BJ (cell line): ENCODE results near the gene THSD7A. TPM values are rescaled to one million over a fixed set of nuclear protein-coding genes. Genes with fewer than 3 reads are reported as not detected.

Source experiments
- CTCF ChIA-PET: fragments of 350-600 bp; formaldehyde crosslinking; extraction: SDS; loops from one replicate; lab custom pipeline; 2021; ENCODE audit warnings: antibody characterized with exemption, inconsistent platforms; lab: Yijun Ruan, JAX
- POLR2A ChIA-PET: fragments of 300-600 bp; sonication (Branson Sonifier 250); formaldehyde crosslinking; extraction: SDS; loops from one replicate; lab custom pipeline; 2021; ENCODE audit warnings: antibody characterized with exemption; lab: Charles Lee
- DNase-seq: peaks from one replicate; pipeline ENCODE4 v3.0.0-alpha.2; 2011; ENCODE audit warnings: low read depth
- H3K27me3 ChIP-seq: 2 replicates; pipeline ENCODE4 v1.6.0; 2011; ENCODE audit warnings: low read length; ENCODE audit not compliant: control insufficient read depth, insufficient read depth
- H3K36me3 ChIP-seq: 2 replicates; pipeline ENCODE4 v1.5.1; 2011; ENCODE audit warnings: low read length; ENCODE audit not compliant: control insufficient read depth, insufficient read depth
- H3K4me3 ChIP-seq: 2 replicates; pipeline ENCODE4 v1.5.1; 2011; ENCODE audit warnings: low read depth, mild to moderate bottlenecking, control low read depth, low read length
- CTCF ChIP-seq: IDR thresholded peaks from 2 replicates; pipeline ENCODE4 v1.5.1; 2011; ENCODE audit warnings: low read depth, mild to moderate bottlenecking, control low read depth, inconsistent platforms, low read length, moderate library complexity; ENCODE audit not compliant: insufficient read depth
- polyA plus RNA-seq: library from polyadenylated mRNA; depleted of rRNA; stranded (reverse); fragments of >200 nt; gene quantifications from 2 replicates; pipeline ENCODE4 v1.2.3, GENCODE V29; 2011

The THSD7A gene
- polyA plus RNA-seq, 1 experiment = 0.02 TPM

- CTCF ChIA-PET = no interaction called here
- POLR2A ChIA-PET = no interaction called here
- no peak for DNase-seq
- Histone ChIP-seq H3K27me3 (no peaks in the 10 kb centered on the region), H3K36me3 (no peaks in the 10 kb centered on the region), H3K4me3 (no peak overlapping the region)
- TF ChIP-seq CTCF = no peak
Observed at GRCh38 chr7:11473807-11474424, 358.1 kb downstream of the THSD7A start.

- no peak for TF ChIP-seq CTCF
- Histone ChIP-seq H3K36me3 (no peaks in the 10 kb centered on the region), H3K4me3 (no peak overlapping the region), H3K27me3 (no peaks in the 10 kb centered on the region)
- DNase-seq = no peak
- CTCF ChIA-PET = no interaction called here
- POLR2A ChIA-PET = no interaction called here
Observed at GRCh38 chr7:11473220-11473619, 358.8 kb downstream of the THSD7A start.

- CTCF ChIA-PET = no interaction called here
- DNase-seq = no peak
- TF ChIP-seq CTCF = no peak
- H3K36me3 ChIP-seq = no peaks in the 10 kb centered on the region
- POLR2A ChIA-PET = no interaction called here
- H3K27me3 ChIP-seq = no peaks in the 10 kb centered on the region
- H3K4me3 ChIP-seq = no peak overlapping the region
Observed at GRCh38 chr7:11472646-11473045, 359.4 kb downstream of the THSD7A start.

- TF ChIP-seq CTCF = no peak
- ChIA-PET CTCF (no interaction called here), POLR2A (no interaction called here)
- Histone ChIP-seq H3K4me3 (no peak overlapping the region), H3K36me3 (no peaks in the 10 kb centered on the region), H3K27me3 (no peaks in the 10 kb centered on the region)
- no peak for DNase-seq
Observed at GRCh38 chr7:11471255-11471654, 360.7 kb downstream of the THSD7A start.

GRCh38 chr7:11469028-11469745 is 362.8 kb downstream of the THSD7A start:
- POLR2A ChIA-PET = no interaction called here
- TF ChIP-seq CTCF = no peak
- no peaks in the 10 kb centered on the region for H3K27me3 ChIP-seq
- H3K36me3 ChIP-seq = no peaks in the 10 kb centered on the region
- H3K4me3 ChIP-seq = no peak overlapping the region
- CTCF ChIA-PET = no interaction called here
- DNase-seq = no peak
